ENCODE measurements around the gene KCNT2.

DNA sequence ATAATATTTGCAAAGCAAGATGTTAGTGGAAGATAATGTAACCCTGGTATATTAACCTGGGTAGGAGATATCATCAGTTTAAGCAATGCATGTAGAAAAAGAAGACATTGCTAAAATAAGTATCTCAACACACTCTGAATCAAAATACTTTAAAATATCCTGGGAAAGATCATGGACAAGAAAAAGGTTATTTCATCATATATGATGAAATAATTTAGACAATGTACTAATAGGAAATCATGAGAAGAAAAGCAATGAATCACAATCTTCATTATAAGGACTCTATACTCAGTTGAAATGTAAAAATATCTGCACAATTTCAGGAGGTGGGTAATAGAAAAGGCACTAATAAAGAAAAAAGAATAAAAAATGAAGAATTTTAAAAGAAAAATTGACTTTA, 158.8 kb downstream of the KCNT2 start:
- no peak for TF ChIP-seq EZH2phosphoT487 (IDR thresholded peaks at IDR 0.05)
- TF ChIP-seq, protein P1, sequence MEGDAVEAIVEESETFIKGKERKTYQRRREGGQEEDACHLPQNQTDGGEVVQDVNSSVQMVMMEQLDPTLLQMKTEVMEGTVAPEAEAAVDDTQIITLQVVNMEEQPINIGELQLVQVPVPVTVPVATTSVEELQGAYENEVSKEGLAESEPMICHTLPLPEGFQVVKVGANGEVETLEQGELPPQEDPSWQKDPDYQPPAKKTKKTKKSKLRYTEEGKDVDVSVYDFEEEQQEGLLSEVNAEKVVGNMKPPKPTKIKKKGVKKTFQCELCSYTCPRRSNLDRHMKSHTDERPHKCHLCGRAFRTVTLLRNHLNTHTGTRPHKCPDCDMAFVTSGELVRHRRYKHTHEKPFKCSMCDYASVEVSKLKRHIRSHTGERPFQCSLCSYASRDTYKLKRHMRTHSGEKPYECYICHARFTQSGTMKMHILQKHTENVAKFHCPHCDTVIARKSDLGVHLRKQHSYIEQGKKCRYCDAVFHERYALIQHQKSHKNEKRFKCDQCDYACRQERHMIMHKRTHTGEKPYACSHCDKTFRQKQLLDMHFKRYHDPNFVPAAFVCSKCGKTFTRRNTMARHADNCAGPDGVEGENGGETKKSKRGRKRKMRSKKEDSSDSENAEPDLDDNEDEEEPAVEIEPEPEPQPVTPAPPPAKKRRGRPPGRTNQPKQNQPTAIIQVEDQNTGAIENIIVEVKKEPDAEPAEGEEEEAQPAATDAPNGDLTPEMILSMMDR (IDR thresholded peaks at IDR 0.05), result no peak
- no peak for TF ChIP-seq EZH2 (IDR thresholded peaks at IDR 0.05)

Measured in neural progenitor cell (in vitro differentiated cells).